ENCODE results near the gene RIN3.
"Not testable (repeated sequence)": the region's sequence is repeated elsewhere in the genome, so short reads cannot be mapped to it uniquely, and the experiment has no call there.

Gene RIN3

GRCh38 chr14:92675976-92676375 is 162.4 kb downstream of the RIN3 start:
- DNase-seq: no peak

- DNase-seq: no peak
These were observed 163.0 kb downstream of the RIN3 start for GRCh38 chr14:92676403-92677086.

GRCh38 chr14:92677087-92677668 is 163.6 kb downstream of the RIN3 start:
- no peak for DNase-seq

GRCh38 chr14:92677955-92678354 is 164.4 kb downstream of the RIN3 start:
- no peak for DNase-seq

- DNase-seq: no peak
These were observed 165.2 kb downstream of the RIN3 start for GRCh38 chr14:92678766-92679165.

GRCh38 chr14:92679246-92679645 is 165.7 kb downstream of the RIN3 start:
- DNase-seq: no peak

GRCh38 chr14:92680330-92680729 is 166.7 kb downstream of the RIN3 start:
- not testable (repeated sequence) for DNase-seq

- peak; percentile 82 for DNase-seq
These were observed 167.4 kb downstream of the RIN3 start for GRCh38 chr14:92680781-92681650.

- no peak for DNase-seq
These were observed 169.5 kb downstream of the RIN3 start for GRCh38 chr14:92683041-92683440.

- no peak for DNase-seq
These were observed 171.4 kb downstream of the RIN3 start for GRCh38 chr14:92684801-92685560.

- no peak for DNase-seq
These were observed 172.3 kb downstream of the RIN3 start for GRCh38 chr14:92685784-92686355.

- no peak for DNase-seq
These were observed 172.9 kb downstream of the RIN3 start for GRCh38 chr14:92686411-92686899.

GRCh38 chr14:92686900-92687427 is 173.4 kb downstream of the RIN3 start:
- DNase-seq: peak; percentile 72

- DNase-seq: no peak
These were observed 174.3 kb downstream of the RIN3 start for GRCh38 chr14:92687681-92688433.

- DNase-seq: no peak
These were observed 175.1 kb downstream of the RIN3 start for GRCh38 chr14:92688434-92689375.

- DNase-seq: no peak
These were observed 176.8 kb downstream of the RIN3 start for GRCh38 chr14:92690171-92691011.

GRCh38 chr14:92692822-92693226 is 179.2 kb downstream of the RIN3 start:
- peak; percentile 68 for DNase-seq

- peak; percentile 38 for DNase-seq
These were observed 180.6 kb downstream of the RIN3 start for GRCh38 chr14:92693998-92694795.
